ENCODE results near the gene CLEC20A. TPM values are rescaled to one million over a fixed set of nuclear protein-coding genes. Genes with fewer than 3 reads are reported as not detected.

Gene CLEC20A
- total RNA-seq, 4 donors from 2014 or later: not detected

- no peak for DNase-seq
- Histone ChIP-seq H3K9me3 (no peaks in the 10 kb centered on the region), H3K36me3 (no peaks in the 10 kb centered on the region), H3K4me1 (no peaks in the 10 kb centered on the region), H3K27ac (no peak overlapping the region), H3K4me3 (no peak overlapping the region), H3K27me3 (no peaks in the 10 kb centered on the region)
- no peak for TF ChIP-seq POLR2A (IDR thresholded peaks at IDR 0.05)
- intact Hi-C loops (cut with DNase I; ENCODE audit: low total_unique reads): no loop called here
Observed at GRCh38 chr1:178434360-178434759, 62.4 kb downstream of the CLEC20A start.

Small RNA genes within 50 kb of the gene (small RNA-seq; reads per million reads assigned to genes)
- gene RF00017: not detected

Other genes starting within 250 kb of the CLEC20A start
- gene TEX35, start 16.1 kb upstream of the CLEC20A start, total RNA-seq: not detected
- gene RALGPS2, start 228.3 kb upstream of the CLEC20A start, total RNA-seq: 100 to 1,000 TPM in 1 of 4 donors, 10 to 100 TPM in 2, 1 to 10 TPM in 1; 4.9 to 109 (median 24.7) TPM

Measured in uterus (tissue), 4 donors.